ENCODE measurements around the gene GLTPD2. TPM values are rescaled to one million over a fixed set of nuclear protein-coding genes. Genes with fewer than 3 reads are reported as not detected.
A peak's percentile ranks its signal among the peaks of the same experiment; 100 is the strongest.

The GLTPD2 gene
- total RNA-seq, 1 experiment from 2014 or later, result not detected

GRCh38 chr17:4771519-4772234, 17.1 kb upstream of the GLTPD2 start, which contains the start of gene TM4SF5:
TM4SF5 (plus strand) TSS chr17:4771886; CDS start chr17:4771923, 37 bp downstream.
- DNase-seq (ENCODE audit: low spot score), result no peak

GRCh38 chr17:4772235-4772613, 16.5 kb upstream of the GLTPD2 start:
- DNase-seq (ENCODE audit: low spot score), result no peak

- DNase-seq (ENCODE audit: low spot score), result no peak
These were observed 10.6 kb upstream of the GLTPD2 start for GRCh38 chr17:4777969-4778760.

GRCh38 chr17:4780325-4780955, 8.3 kb upstream of the GLTPD2 start:
- no peak for DNase-seq (ENCODE audit: low spot score)

GRCh38 chr17:4782652-4783051, 6.1 kb upstream of the GLTPD2 start:
- no peak for DNase-seq (ENCODE audit: low spot score)

- no peak for DNase-seq (ENCODE audit: low spot score)
These were observed 3.3 kb upstream of the GLTPD2 start for GRCh38 chr17:4785311-4786105.

GRCh38 chr17:4786106-4786511, 2.7 kb upstream of the GLTPD2 start, which contains the start of gene VMO1:
VMO1 (minus strand) TSS chr17:4786364; CDS start chr17:4786352, 12 bp downstream.
- DNase-seq (ENCODE audit: low spot score), result no peak

- no peak for DNase-seq (ENCODE audit: low spot score)
These were observed 2.2 kb upstream of the GLTPD2 start for GRCh38 chr17:4786516-4786915.

- DNase-seq (ENCODE audit: low spot score), result no peak
These were observed 481 bp upstream of the GLTPD2 start for GRCh38 chr17:4788159-4788806.

GRCh38 chr17:4789701-4789950, 862 bp downstream of the GLTPD2 start:
- no peak for DNase-seq (ENCODE audit: low spot score)

GRCh38 chr17:4789951-4790704, 1.4 kb downstream of the GLTPD2 start:
- peak; percentile 69 for DNase-seq (ENCODE audit: low spot score)

GRCh38 chr17:4790705-4791088, 1.9 kb downstream of the GLTPD2 start:
- DNase-seq (ENCODE audit: low spot score), result no peak

GRCh38 chr17:4795168-4795567, 6.4 kb downstream of the GLTPD2 start:
- no peak for DNase-seq (ENCODE audit: low spot score)

- no peak for DNase-seq (ENCODE audit: low spot score)
These were observed 7.8 kb downstream of the GLTPD2 start for GRCh38 chr17:4796552-4796920.

GRCh38 chr17:4800462-4801196, 11.9 kb downstream of the GLTPD2 start:
- no peak for DNase-seq (ENCODE audit: low spot score)

- no peak for DNase-seq (ENCODE audit: low spot score)
These were observed 13.5 kb downstream of the GLTPD2 start, which contains the start of gene C17orf114 for GRCh38 chr17:4802228-4802627. C17orf114 (minus strand) TSS chr17:4802328.

- no peak for DNase-seq (ENCODE audit: low spot score)
These were observed 17.7 kb downstream of the GLTPD2 start for GRCh38 chr17:4806456-4806776.

GRCh38 chr17:4806777-4807604, 18.2 kb downstream of the GLTPD2 start, which contains the start of gene PLD2:
PLD2 (plus strand) TSS chr17:4807152; CDS start chr17:4807773, 621 bp downstream.
- peak; percentile 34 for DNase-seq (ENCODE audit: low spot score)

Data from H4 (cell line).